Measurements from ENCODE around the gene WDR12. TPM values are rescaled to one million over a fixed set of nuclear protein-coding genes. Genes with fewer than 3 reads are reported as not detected.

The WDR12 gene
- total RNA-seq, 1 experiment from 2014 or later: 118 TPM

DNA sequence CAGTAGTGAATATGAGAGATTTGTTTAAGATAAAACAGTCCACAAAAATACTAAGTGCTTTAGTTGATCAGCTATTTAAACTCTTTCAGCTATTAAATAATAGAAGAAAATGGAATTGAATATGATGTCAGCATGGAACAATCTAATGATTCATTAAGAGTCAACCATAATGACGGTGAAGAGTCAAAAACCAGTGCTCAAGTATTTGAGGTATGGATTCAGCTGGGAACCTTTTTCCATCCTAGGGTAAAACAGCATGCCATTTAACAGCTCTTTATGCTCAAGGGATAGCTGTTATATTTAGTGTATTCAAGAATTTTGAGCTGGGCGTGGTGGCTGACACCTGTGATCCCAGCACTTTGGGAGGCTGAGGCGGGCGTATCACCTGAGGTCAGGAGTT is 30.3 kb upstream of the WDR12 start:
- no peak overlapping the region for H3K4me3 Mint-ChIP-seq (ENCODE audit: unreplicated experiment)
- no TSS peak for BruUV-seq (replicated peaks)
- POLR2A ChIA-PET: interaction anchor here (0.6 kb wide), 1 partner anchor 79 kb away, joined by 3 read pairs; no protein-coding TSS in a partner anchor
- H3K36me3 ChIP-seq (ENCODE audit: control insufficient read depth, insufficient read depth, low read length): no peaks in the 10 kb centered on the region; the same call in 1 of the 2 replicates
- H3K27ac Mint-ChIP-seq (ENCODE audit: unreplicated experiment): no peak overlapping the region
- H3K4me1 ChIP-seq: no peaks in the 10 kb centered on the region
- H3K4me1 Mint-ChIP-seq (ENCODE audit: low read depth, unreplicated experiment): no peaks in the 10 kb centered on the region
- CTCF ChIA-PET: no interaction called here
- DNase-seq: no peak
- no peaks in the 10 kb centered on the region for H3K9me3 ChIP-seq
- H3K9me3 Mint-ChIP-seq (ENCODE audit: unreplicated experiment): peaks cover 18% of the 10 kb centered on the region
- TF ChIP-seq, protein P1, sequence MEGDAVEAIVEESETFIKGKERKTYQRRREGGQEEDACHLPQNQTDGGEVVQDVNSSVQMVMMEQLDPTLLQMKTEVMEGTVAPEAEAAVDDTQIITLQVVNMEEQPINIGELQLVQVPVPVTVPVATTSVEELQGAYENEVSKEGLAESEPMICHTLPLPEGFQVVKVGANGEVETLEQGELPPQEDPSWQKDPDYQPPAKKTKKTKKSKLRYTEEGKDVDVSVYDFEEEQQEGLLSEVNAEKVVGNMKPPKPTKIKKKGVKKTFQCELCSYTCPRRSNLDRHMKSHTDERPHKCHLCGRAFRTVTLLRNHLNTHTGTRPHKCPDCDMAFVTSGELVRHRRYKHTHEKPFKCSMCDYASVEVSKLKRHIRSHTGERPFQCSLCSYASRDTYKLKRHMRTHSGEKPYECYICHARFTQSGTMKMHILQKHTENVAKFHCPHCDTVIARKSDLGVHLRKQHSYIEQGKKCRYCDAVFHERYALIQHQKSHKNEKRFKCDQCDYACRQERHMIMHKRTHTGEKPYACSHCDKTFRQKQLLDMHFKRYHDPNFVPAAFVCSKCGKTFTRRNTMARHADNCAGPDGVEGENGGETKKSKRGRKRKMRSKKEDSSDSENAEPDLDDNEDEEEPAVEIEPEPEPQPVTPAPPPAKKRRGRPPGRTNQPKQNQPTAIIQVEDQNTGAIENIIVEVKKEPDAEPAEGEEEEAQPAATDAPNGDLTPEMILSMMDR (IDR thresholded peaks at IDR 0.05; ENCODE audit: insufficient read depth in 1 of 2, low read depth in 1 of 2, low read length in 1 of 2, severe bottlenecking in 1 of 2, unreplicated experiment in 1 of 2): no peak
- no peaks in the 10 kb centered on the region for H3K27me3 ChIP-seq (replicated peaks; ENCODE audit: control insufficient read depth, insufficient read depth, low read length)
- H3K27me3 Mint-ChIP-seq (ENCODE audit: insufficient read depth, unreplicated experiment): no peaks in the 10 kb centered on the region
- H3K4me3 ChIP-seq (ENCODE audit: low read depth, low read length): no peak overlapping the region
- intact Hi-C loops (cut with micrococcal nuclease; ENCODE audit: unreplicated experiment): no loop called here
- H3K36me3 Mint-ChIP-seq (ENCODE audit: insufficient read depth, unreplicated experiment): no peaks in the 10 kb centered on the region

DNA sequence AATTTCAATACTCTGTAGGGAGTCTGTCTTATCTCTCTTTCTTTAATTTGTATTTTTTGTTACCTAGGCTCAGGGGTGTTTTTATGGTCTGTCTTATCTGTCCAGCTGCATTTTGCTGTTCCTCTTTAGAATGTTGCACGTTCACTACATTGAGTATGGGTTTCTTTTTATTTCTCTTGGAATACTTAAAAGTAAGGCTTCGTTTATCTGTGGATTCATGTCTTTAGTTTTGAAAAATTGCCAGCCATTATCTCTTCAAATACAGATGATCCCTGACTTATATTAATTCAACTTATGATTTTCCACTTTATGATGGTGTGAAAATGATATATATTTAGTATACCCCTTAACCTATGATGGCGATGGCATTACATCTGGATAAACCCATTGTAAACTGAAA is 27.5 kb upstream of the WDR12 start:
- Mint-ChIP-seq H3K4me1 (ENCODE audit: low read depth, unreplicated experiment) (no peaks in the 10 kb centered on the region), H3K4me3 (ENCODE audit: unreplicated experiment) (no peak overlapping the region), H3K27me3 (ENCODE audit: insufficient read depth, unreplicated experiment) (no peaks in the 10 kb centered on the region), H3K9me3 (ENCODE audit: unreplicated experiment) (no peaks in the 10 kb centered on the region), H3K36me3 (ENCODE audit: insufficient read depth, unreplicated experiment) (no peaks in the 10 kb centered on the region), H3K27ac (ENCODE audit: unreplicated experiment) (no peak overlapping the region)
- Histone ChIP-seq H3K36me3 (ENCODE audit: control insufficient read depth, insufficient read depth, low read length) (no peaks in the 10 kb centered on the region), H3K27me3 (replicated peaks; ENCODE audit: control insufficient read depth, insufficient read depth, low read length) (no peaks in the 10 kb centered on the region), H3K9me3 (no peaks in the 10 kb centered on the region), H3K4me1 (no peaks in the 10 kb centered on the region), H3K4me3 (ENCODE audit: low read depth, low read length) (no peak overlapping the region)
- DNase-seq: no peak
- TF ChIP-seq, protein P1 (IDR thresholded peaks at IDR 0.05; ENCODE audit: insufficient read depth in 1 of 2, low read depth in 1 of 2, low read length in 1 of 2, severe bottlenecking in 1 of 2, unreplicated experiment in 1 of 2): no peak
- POLR2A ChIA-PET: no interaction called here
- CTCF ChIA-PET: no interaction called here
- intact Hi-C loops (cut with micrococcal nuclease; ENCODE audit: unreplicated experiment): no loop called here
- BruUV-seq (replicated peaks): no TSS peak

DNA sequence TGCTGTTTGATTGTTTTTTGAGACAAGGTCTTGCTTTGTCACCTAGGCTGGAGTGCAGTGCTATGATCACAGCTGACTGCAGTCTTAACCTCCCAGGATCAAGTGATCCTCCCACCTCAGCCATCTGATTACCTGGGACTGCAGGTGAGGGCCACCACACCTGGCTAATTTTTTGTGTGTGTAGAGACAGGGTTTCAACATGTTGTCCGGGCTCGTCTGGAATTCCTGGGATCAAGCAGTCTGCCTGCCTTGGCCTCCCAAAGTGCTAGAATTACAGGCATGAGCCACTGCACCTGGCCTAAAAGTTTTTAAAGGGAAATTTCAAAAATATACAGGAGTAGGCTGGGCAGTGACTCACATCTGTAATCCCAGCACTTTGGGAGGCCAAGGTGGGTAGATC is 23.0 kb upstream of the WDR12 start:
- no peaks in the 10 kb centered on the region for H3K9me3 Mint-ChIP-seq (ENCODE audit: unreplicated experiment)
- no peaks in the 10 kb centered on the region for H3K4me1 Mint-ChIP-seq (ENCODE audit: low read depth, unreplicated experiment)
- ChIA-PET CTCF (no interaction called here), POLR2A (no interaction called here)
- DNase-seq: no peak
- H3K36me3 ChIP-seq (ENCODE audit: control insufficient read depth, insufficient read depth, low read length): no peaks in the 10 kb centered on the region
- no peak overlapping the region for H3K27ac Mint-ChIP-seq (ENCODE audit: unreplicated experiment)
- intact Hi-C loops (cut with micrococcal nuclease; ENCODE audit: unreplicated experiment): no loop called here
- H3K36me3 Mint-ChIP-seq (ENCODE audit: insufficient read depth, unreplicated experiment): no peaks in the 10 kb centered on the region
- TF ChIP-seq, protein P1 (IDR thresholded peaks at IDR 0.05; ENCODE audit: insufficient read depth in 1 of 2, low read depth in 1 of 2, low read length in 1 of 2, severe bottlenecking in 1 of 2, unreplicated experiment in 1 of 2): no peak
- no peak overlapping the region for H3K4me3 ChIP-seq (ENCODE audit: low read depth, low read length)
- no peaks in the 10 kb centered on the region for H3K27me3 Mint-ChIP-seq (ENCODE audit: insufficient read depth, unreplicated experiment)
- no peak overlapping the region for H3K4me3 Mint-ChIP-seq (ENCODE audit: unreplicated experiment)
- BruUV-seq (replicated peaks): no TSS peak
- no peaks in the 10 kb centered on the region for H3K27me3 ChIP-seq (replicated peaks; ENCODE audit: control insufficient read depth, insufficient read depth, low read length)
- H3K9me3 ChIP-seq: no peaks in the 10 kb centered on the region
- no peaks in the 10 kb centered on the region for H3K4me1 ChIP-seq
